Activated T-cell treated with anti-CD3 and anti-CD28 coated beads for 24 hours (primary cell): Measurements from ENCODE around the gene EEF1E1.
"Not testable (repeated sequence)": the region's sequence is repeated elsewhere in the genome, so short reads cannot be mapped to it uniquely, and the experiment has no call there.

ENCODE experiments used
- DNase-seq: peaks from one replicate; pipeline ENCODE4 v3.0.0-alpha.2; 2020; ENCODE audit warnings: low read depth

Gene EEF1E1

GRCh38 chr6:8063761-8064637 lies 38.3 kb downstream of the EEF1E1 start, which contains the start of gene BLOC1S5:
BLOC1S5 (minus strand) TSS chr6:8064389; CDS start chr6:8064376, 13 bp downstream.
- DNase-seq = peak; percentile 98

GRCh38 chr6:8061736-8062135 lies 40.6 kb downstream of the EEF1E1 start:
- DNase-seq = no peak

GRCh38 chr6:8060346-8060745 lies 42.0 kb downstream of the EEF1E1 start:
- no peak for DNase-seq

GRCh38 chr6:8059129-8059528 lies 43.2 kb downstream of the EEF1E1 start:
- DNase-seq = no peak

- no peak for DNase-seq
Observed at GRCh38 chr6:8057793-8058192, 44.6 kb downstream of the EEF1E1 start.

GRCh38 chr6:8057263-8057662 lies 45.1 kb downstream of the EEF1E1 start:
- no peak for DNase-seq

GRCh38 chr6:8054276-8054675 lies 48.1 kb downstream of the EEF1E1 start:
- DNase-seq = no peak

- no peak for DNase-seq
Observed at GRCh38 chr6:8047541-8048292, 54.6 kb downstream of the EEF1E1 start.

GRCh38 chr6:8045769-8046168 lies 56.6 kb downstream of the EEF1E1 start:
- DNase-seq = not testable (repeated sequence)

- no peak for DNase-seq
Observed at GRCh38 chr6:8043221-8043620, 59.1 kb downstream of the EEF1E1 start.

- no peak for DNase-seq
Observed at GRCh38 chr6:8041913-8042583, 60.3 kb downstream of the EEF1E1 start.

GRCh38 chr6:8034107-8034506 lies 68.2 kb downstream of the EEF1E1 start:
- not testable (repeated sequence) for DNase-seq

- no peak for DNase-seq
Observed at GRCh38 chr6:8030920-8031319, 71.4 kb downstream of the EEF1E1 start.
